Left hindlimb (tissue), 1 donor: ENCODE measurements around the gene PKIB.
"Not testable (repeated sequence)": the region's sequence is repeated elsewhere in the genome, so short reads cannot be mapped to it uniquely, and the experiment has no call there.

ENCODE experiments used
- DNase-seq: peaks from one replicate; pipeline ENCODE4 v3.0.0-alpha.2; 2018

The PKIB gene

DNA sequence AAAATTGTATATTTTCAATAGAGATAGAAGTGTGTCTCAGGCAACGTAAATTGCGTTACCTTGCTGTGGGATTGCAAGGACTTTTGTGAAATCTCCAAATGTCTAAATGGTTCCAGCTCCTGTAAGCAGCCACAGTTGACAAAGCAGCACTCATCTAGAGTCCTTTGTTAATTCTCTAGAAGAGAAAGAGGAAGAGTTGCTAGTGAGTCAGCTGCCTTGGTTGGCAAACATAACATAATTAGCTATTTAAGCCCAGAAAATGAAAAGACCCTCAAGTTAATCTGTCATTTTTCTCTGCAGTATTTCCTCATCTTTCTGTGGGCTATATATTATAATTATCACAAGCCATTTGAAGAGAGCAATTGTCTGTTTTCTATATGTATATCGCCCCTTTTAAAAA, 102.9 kb downstream of the PKIB start:
- DNase-seq, result no peak

DNA sequence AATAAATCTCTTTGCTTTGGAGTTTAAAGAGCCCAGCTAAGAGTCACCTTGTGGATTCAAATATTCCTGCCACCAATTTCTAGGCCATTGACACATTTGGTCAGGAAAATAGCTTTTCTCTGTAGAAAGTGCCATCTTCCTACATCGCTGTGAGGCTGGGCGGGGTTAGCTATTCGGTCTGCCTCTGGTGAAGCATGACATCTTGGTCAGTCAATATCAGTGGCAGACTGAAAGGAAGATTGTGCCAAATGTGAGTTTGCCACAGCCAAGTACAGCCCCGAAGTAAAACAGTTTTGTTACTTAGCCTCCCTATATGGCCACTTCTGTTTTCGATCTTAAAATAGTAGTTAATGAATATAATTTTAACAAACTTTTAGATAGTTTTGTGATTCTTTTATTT, 103.9 kb downstream of the PKIB start:
- DNase-seq, result no peak

DNA sequence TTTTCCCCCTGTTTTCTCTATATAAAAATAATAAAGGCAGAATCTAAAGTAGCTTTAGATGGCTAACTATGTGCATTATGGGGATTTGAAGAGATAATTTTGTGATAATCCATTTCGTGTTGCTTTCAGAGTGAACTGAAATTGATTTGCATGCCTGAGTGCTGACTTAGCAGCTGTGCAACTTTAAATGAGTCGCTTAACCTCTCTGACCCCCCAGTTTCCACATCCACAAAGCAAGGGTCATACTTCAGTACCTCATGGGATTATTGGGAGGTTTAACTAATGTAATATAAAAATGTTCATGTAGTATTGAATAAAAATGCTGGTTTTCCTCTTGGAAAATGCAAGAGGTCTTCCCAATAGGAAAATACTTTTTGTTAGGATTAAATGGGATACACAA, 105.5 kb downstream of the PKIB start:
- DNase-seq, result no peak

DNA sequence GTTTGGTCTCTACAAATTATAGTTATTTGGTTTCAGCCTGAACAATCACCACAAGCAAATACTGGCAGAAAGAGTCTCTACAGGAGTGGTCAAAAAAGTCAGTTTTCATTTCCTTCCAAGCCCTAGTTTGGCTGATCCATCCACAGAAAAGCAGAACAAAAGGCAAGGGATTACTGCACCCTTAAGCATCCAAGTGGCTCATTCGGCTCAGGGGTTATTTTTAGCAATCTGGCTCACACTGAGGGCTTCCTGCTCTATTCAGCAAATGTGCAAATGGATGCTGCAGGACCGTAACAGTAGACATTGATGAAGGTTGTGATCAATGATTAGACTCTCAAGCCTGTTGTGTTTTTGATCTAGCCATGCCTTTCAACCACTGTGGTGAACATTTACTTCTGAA, 107.1 kb downstream of the PKIB start:
- no peak for DNase-seq

- no peak for DNase-seq
These were observed 108.4 kb downstream of the PKIB start for GRCh38 chr6:122718616-122719015.

- no peak for DNase-seq
These were observed 109.0 kb downstream of the PKIB start for GRCh38 chr6:122719176-122719575.

GRCh38 chr6:122722746-122723145, 112.5 kb downstream of the PKIB start:
- no peak for DNase-seq

GRCh38 chr6:122726649-122727048, 116.4 kb downstream of the PKIB start:
- no peak for DNase-seq

- no peak for DNase-seq
These were observed 117.0 kb downstream of the PKIB start for GRCh38 chr6:122727244-122727643.

GRCh38 chr6:122730334-122730733, 120.1 kb downstream of the PKIB start:
- DNase-seq, result no peak

GRCh38 chr6:122730775-122731386, 120.7 kb downstream of the PKIB start:
- no peak for DNase-seq

GRCh38 chr6:122733259-122733658, 123.1 kb downstream of the PKIB start:
- DNase-seq, result no peak

DNA sequence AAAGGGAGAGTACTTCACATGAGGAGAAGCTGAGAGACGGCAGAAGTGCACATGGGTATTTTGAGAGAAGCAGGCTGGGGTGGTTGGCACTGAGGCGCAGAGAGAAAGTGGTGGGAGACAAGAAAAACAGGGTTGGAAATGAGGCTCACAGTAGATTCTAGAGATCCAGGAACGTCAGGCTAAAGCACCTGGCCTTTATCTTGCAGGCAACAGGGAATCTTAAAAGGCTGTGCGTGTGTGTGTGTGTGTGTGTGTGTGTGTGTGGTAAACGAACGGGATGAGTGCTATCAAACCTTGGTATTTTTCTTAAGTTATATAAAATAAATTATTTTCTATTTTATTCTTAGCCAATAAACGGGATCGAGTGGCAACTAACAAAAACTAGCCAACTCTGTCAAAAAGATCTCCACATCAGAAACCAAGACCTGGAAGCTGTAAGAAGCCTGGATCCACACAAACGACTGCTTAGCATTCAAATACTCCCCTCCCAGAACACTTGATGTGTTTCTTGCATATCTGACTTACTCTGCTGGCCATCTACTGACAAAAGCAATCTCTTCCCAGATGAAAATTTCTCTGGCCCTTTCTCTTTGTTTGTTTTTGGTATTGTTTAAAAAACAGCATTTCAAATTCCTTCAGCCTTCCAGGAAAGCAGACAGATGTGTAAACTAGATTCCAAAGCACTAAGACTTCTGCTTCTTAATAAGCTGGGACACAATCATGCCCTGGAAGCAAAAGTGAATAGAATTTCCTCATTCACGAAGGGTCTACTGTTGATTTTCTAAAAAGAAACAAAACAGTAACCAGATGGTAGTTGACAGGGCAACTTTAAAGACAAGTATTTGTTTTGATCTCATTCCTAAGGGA, 124.6 kb downstream of the PKIB start:
- no peak for DNase-seq

DNA sequence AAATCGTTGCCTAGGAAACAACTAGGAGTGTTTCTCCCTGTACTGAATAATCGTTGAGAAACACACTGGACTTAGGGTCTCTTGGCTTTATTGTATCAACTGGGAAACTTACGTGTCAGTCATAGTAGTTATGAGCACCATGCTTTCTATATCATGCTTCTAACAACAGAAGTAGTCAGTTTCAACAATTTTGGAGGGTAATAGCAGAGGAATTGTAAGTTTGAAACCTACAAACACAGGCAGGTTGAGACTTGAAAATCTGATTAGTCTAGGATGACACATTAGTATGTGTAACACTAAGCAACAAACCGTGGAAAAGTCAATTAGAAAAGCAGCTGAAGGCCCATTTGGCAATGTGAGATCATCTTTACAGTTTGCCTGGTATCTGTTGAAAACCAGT, 125.4 kb downstream of the PKIB start:
- DNase-seq, result no peak

DNA sequence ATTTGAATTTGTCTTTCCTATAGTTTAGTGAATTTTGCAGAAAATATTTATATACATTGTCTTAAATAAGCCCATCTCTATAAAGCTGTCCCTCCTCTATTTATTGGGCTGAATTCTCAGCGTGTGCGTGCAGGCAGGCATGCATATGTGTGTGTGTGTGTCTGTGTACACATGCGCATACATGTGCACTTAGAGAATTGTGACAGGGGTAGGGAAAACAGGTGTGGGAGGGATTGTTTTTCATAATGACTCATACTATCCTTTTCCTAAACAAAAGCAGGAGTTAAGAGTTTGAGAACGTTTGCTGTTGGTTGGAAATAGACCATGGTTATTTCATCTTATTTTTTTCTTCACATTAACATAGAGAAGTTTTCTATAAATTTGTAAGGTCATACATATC, 126.0 kb downstream of the PKIB start:
- no peak for DNase-seq

DNA sequence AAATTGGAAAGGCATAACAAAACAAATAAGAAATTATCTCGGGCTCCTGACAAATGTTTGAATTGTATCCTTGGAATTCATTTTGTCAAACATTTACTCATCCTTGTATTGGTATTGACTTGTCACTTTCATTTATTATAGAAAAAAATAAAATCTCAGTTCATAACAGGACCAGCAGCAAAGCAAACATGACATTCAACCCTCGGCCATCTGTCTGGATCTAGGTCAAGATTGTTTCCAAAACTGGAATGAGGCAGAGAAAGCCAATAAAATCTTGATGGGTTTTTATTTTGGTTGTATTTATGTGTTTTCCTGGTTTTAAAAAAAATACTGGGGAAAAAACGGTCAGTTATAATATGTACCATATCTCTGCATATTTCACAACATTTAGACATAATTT, 126.4 kb downstream of the PKIB start:
- no peak for DNase-seq

- DNase-seq, result no peak
These were observed 129.9 kb downstream of the PKIB start for GRCh38 chr6:122740091-122740490.

- DNase-seq, result no peak
These were observed 130.7 kb downstream of the PKIB start for GRCh38 chr6:122740936-122741335.

GRCh38 chr6:122744247-122744646, 134.0 kb downstream of the PKIB start:
- not testable (repeated sequence) for DNase-seq

DNA sequence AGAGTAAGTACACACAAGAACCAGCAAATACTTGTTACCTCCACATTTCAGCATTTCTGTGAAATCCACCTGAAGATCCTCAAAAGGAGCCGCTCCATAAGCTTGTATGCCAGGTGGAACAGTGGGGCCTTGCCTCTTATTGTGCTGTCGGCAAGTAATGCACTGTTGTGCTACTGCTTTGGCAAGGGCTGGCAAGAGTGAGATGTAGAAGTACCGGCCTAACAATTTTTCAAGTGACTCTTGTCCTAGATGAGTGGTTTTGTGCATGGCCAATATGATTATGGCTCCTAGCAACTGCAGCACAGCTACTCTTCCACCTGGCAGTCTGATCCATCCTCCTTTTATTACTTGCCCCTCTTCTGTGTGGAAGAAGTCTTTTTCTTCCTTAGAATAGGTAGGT, 134.7 kb downstream of the PKIB start:
- not testable (repeated sequence) for DNase-seq

DNA sequence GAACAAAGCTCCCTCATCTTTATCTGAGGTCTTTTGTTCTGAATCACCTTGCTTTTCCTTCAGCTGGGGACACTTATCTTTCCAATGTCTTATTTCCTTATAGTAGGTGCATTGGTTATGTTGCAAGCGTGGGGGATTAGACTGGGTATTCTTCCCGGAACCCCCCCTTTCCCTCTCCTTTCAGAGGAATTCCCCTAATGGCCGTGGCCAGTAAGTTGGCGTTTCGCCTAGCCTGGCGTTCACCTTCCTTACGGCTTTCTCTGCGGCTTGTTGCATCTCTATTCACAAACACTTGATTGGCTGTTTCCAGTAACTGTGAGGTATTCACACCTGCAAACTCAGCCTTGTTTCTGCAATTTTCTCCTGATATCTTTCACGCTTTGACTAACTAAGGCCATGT, 136.5 kb downstream of the PKIB start:
- no peak for DNase-seq

GRCh38 chr6:122747573-122747972, 137.4 kb downstream of the PKIB start:
- no peak for DNase-seq

DNA sequence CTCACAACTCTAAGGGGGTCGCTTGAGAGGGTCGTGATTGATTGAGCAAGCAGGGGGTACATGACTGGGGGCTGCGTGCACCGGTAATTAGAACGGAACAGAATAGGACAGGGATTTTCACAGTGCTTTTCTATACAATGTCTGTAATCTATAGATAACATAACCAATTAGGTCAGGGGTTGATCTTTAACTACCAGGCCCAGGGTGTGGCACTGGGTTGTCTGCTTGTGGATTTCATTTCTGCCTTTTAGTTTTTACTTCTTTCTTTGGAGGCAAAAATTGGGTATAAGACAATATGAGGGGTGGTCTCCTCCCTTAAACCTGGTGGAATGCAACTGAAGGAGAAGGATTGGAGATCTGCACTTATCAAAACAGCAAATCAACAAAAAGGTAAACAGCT, 138.7 kb downstream of the PKIB start:
- DNase-seq, result not testable (repeated sequence)

- DNase-seq, result no peak
These were observed 139.3 kb downstream of the PKIB start for GRCh38 chr6:122749451-122750050.
